ENCODE data around the gene MAPK8IP1.

The MAPK8IP1 gene

DNA sequence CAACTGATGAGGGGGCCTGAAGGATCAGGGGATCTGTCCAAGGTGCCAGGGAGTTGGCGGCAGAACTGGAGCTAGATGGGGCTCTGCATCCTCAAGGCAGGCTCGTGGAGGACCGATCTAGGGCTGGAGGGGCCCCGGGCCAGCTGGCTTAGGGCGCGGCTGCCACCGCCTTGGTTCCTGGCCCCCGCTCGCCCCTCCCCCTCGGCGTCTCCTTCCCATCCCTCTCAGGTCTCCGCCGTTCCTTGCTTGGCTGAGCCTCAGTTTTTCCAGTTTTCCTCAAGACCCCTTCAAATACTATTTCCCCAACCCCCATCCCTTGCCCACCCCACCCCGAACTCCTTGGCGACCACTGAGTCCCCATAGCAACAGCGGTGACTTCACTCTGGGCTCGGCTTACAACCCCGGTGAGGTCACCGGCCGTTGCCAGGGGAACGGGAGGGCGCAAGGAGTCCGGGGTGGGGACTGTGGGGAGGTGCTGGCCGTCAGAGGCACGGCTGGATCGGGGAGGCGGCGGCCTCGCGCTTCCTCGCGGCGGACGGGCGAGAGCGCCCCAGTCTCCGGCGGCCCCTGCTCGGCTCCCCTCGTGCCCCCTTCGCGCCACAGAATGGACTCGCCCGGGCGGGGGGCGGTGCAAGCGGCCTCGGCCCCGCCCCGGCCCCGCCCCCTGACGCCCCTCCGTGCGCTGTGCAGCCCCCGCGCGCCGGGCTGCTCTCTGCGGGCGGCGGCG lies 14.2 kb downstream of the MAPK8IP1 start (continued):
- TF ChIP-seq, protein P1, sequence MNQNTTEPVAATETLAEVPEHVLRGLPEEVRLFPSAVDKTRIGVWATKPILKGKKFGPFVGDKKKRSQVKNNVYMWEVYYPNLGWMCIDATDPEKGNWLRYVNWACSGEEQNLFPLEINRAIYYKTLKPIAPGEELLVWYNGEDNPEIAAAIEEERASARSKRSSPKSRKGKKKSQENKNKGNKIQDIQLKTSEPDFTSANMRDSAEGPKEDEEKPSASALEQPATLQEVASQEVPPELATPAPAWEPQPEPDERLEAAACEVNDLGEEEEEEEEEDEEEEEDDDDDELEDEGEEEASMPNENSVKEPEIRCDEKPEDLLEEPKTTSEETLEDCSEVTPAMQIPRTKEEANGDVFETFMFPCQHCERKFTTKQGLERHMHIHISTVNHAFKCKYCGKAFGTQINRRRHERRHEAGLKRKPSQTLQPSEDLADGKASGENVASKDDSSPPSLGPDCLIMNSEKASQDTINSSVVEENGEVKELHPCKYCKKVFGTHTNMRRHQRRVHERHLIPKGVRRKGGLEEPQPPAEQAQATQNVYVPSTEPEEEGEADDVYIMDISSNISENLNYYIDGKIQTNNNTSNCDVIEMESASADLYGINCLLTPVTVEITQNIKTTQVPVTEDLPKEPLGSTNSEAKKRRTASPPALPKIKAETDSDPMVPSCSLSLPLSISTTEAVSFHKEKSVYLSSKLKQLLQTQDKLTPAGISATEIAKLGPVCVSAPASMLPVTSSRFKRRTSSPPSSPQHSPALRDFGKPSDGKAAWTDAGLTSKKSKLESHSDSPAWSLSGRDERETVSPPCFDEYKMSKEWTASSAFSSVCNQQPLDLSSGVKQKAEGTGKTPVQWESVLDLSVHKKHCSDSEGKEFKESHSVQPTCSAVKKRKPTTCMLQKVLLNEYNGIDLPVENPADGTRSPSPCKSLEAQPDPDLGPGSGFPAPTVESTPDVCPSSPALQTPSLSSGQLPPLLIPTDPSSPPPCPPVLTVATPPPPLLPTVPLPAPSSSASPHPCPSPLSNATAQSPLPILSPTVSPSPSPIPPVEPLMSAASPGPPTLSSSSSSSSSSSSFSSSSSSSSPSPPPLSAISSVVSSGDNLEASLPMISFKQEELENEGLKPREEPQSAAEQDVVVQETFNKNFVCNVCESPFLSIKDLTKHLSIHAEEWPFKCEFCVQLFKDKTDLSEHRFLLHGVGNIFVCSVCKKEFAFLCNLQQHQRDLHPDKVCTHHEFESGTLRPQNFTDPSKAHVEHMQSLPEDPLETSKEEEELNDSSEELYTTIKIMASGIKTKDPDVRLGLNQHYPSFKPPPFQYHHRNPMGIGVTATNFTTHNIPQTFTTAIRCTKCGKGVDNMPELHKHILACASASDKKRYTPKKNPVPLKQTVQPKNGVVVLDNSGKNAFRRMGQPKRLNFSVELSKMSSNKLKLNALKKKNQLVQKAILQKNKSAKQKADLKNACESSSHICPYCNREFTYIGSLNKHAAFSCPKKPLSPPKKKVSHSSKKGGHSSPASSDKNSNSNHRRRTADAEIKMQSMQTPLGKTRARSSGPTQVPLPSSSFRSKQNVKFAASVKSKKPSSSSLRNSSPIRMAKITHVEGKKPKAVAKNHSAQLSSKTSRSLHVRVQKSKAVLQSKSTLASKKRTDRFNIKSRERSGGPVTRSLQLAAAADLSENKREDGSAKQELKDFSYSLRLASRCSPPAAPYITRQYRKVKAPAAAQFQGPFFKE (tag by site-specific recombination; IDR thresholded peaks at IDR 0.05; ENCODE audit: borderline replicate concordance), result no peak
- no peak for TF ChIP-seq BCL11A (tag by site-specific recombination; IDR thresholded peaks at IDR 0.05; ENCODE audit: low read depth)
- peak; percentile 42; the same call in 1 of the 2 replicates for TF ChIP-seq ZSCAN30 (tag by site-specific recombination; IDR thresholded peaks at IDR 0.05)
- no peak for TF ChIP-seq TCF7L2 (IDR thresholded peaks at IDR 0.05; ENCODE audit: borderline replicate concordance, low read depth, low read length)
- peak; percentile 81; the same call in 1 of the 2 replicates for TF ChIP-seq ZNF561 (tag by site-specific recombination; IDR thresholded peaks at IDR 0.05; ENCODE audit: borderline replicate concordance)
- TF ChIP-seq, protein P2, sequence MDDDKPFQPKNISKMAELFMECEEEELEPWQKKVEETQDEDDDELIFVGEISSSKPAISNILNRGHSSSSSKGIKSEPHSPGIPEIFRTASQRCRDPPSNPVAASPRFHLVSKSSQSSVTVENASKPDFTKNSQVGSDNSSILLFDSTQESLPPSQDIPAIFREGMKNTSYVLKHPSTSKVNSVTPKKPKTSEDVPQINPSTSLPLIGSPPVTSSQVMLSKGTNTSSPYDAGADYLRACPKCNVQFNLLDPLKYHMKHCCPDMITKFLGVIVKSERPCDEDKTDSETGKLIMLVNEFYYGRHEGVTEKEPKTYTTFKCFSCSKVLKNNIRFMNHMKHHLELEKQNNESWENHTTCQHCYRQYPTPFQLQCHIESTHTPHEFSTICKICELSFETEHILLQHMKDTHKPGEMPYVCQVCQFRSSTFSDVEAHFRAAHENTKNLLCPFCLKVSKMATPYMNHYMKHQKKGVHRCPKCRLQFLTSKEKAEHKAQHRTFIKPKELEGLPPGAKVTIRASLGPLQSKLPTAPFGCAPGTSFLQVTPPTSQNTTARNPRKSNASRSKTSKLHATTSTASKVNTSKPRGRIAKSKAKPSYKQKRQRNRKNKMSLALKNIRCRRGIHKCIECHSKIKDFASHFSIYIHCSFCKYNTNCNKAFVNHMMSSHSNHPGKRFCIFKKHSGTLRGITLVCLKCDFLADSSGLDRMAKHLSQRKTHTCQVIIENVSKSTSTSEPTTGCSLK (tag by site-specific recombination; IDR thresholded peaks at IDR 0.05), result no peak
- TF ChIP-seq ZNF341 (tag by site-specific recombination; IDR thresholded peaks at IDR 0.05; ENCODE audit: low read depth), result peak; percentile 86
- TF ChIP-seq SP7 (tag by site-specific recombination; IDR thresholded peaks at IDR 0.05), result peak; percentile 61; the same call in 1 of the 2 replicates
- peak; percentile 97 for TF ChIP-seq ZBTB17 (tag by site-specific recombination; IDR thresholded peaks at IDR 0.05)
- peak; percentile 59 for TF ChIP-seq SP2 (tag by site-specific recombination; IDR thresholded peaks at IDR 0.05)
- TF ChIP-seq, protein P3, sequence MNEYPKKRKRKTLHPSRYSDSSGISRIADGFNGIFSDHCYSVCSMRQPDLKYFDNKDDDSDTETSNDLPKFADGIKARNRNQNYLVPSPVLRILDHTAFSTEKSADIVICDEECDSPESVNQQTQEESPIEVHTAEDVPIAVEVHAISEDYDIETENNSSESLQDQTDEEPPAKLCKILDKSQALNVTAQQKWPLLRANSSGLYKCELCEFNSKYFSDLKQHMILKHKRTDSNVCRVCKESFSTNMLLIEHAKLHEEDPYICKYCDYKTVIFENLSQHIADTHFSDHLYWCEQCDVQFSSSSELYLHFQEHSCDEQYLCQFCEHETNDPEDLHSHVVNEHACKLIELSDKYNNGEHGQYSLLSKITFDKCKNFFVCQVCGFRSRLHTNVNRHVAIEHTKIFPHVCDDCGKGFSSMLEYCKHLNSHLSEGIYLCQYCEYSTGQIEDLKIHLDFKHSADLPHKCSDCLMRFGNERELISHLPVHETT (tag by site-specific recombination; IDR thresholded peaks at IDR 0.05), result no peak
- TF ChIP-seq ZNF324 (tag by site-specific recombination; IDR thresholded peaks at IDR 0.05), result 0 out of 2 replicates have a peak, but pooled peaks have one; percentile 41
- TF ChIP-seq ZNF560 (tag by site-specific recombination; IDR thresholded peaks at IDR 0.05; ENCODE audit: borderline replicate concordance), result no peak
- TF ChIP-seq ZXDB (tag by site-specific recombination; IDR thresholded peaks at IDR 0.05), result peak; percentile 90
- peak; percentile 91 for TF ChIP-seq KLF10 (tag by site-specific recombination; IDR thresholded peaks at IDR 0.05)
- 0 out of 2 replicates have a peak, but pooled peaks have one; percentile 56 for TF ChIP-seq ZNF76 (tag by site-specific recombination; IDR thresholded peaks at IDR 0.05; ENCODE audit: borderline replicate concordance, low read depth)
- peak; percentile 69; the same call in 1 of the 2 replicates for TF ChIP-seq KLF8 (tag by site-specific recombination; IDR thresholded peaks at IDR 0.05)
- peak; percentile 57; the same call in 1 of the 2 replicates for TF ChIP-seq HIC1 (tag by site-specific recombination; IDR thresholded peaks at IDR 0.05)
- peak; percentile 64 for TF ChIP-seq ZBTB26 (tag by site-specific recombination; optimal IDR thresholded peaks at IDR 0.05)
- peak; percentile 51 for TF ChIP-seq GLIS2 (tag by site-specific recombination; IDR thresholded peaks at IDR 0.05)
- no peak for TF ChIP-seq ZNF292 (tag by site-specific recombination; IDR thresholded peaks at IDR 0.05; ENCODE audit: borderline replicate concordance, low read depth)
- TF ChIP-seq MYNN (tag by site-specific recombination; IDR thresholded peaks at IDR 0.05; ENCODE audit: borderline replicate concordance), result peak; percentile 95
- peak; percentile 84 for TF ChIP-seq ZNF629 (tag by site-specific recombination; IDR thresholded peaks at IDR 0.05)

Data from HEK293 (cell line).